RWPE1 (cell line): ENCODE measurements around the gene RNPS1.
"Not testable (repeated sequence)": the region's sequence is repeated elsewhere in the genome, so short reads cannot be mapped to it uniquely, and the experiment has no call there.

ENCODE experiments used
- CTCF ChIA-PET: fragments of 350-600 bp; sonication (Branson Sonifier 250); formaldehyde crosslinking; extraction: SDS; loops from one replicate; lab custom pipeline; 2021; lab: Yijun Ruan, JAX
- POLR2A ChIA-PET: fragments of 400-600 bp; formaldehyde crosslinking; extraction: SDS; loops from one replicate; lab custom pipeline; 2020; ENCODE audit warnings: antibody characterized with exemption; ENCODE audit not compliant: low non-redundant PET; lab: Yijun Ruan, JAX
- DNase-seq: peaks from one replicate; pipeline ENCODE4 v3.0.0; 2012; ENCODE audit warnings: low spot score
- H3K27ac ChIP-seq: fragments of 450-650 bp; 2 replicates; pipeline ENCODE4 v1.5.1; 2017
- CTCF ChIP-seq: fragments of 450-650 bp; conservative IDR thresholded peaks from 2 replicates; pipeline ENCODE4 v1.5.1; 2017; ENCODE audit warnings: low read depth, mild to moderate bottlenecking

RNPS1 gene

DNA sequence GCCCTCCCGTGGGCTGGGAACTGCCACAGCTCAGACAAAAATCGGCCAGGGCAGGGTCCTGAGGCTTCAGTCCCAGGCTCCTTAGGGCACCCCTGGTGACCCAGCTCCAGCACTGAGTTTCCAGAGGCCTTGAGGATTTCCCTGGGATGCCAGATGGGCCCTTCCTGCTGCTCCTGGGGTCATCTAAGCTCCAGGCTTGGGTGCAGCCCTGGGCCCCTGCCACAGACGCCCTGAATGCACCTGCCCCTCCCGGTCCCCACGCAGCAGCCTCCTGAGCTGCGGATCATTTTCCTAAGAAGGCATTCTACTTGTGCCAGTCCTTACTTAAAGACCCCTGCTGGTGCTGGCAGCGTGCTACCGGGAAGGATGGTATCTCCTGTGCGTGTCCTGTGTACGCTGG is 6.0 kb upstream of the RNPS1 start:
- POLR2A ChIA-PET, result no interaction called here
- peak overlapping the region; percentile 27 for H3K27ac ChIP-seq
- no peak for TF ChIP-seq CTCF
- no peak for DNase-seq
- CTCF ChIA-PET, result no interaction called here

DNA sequence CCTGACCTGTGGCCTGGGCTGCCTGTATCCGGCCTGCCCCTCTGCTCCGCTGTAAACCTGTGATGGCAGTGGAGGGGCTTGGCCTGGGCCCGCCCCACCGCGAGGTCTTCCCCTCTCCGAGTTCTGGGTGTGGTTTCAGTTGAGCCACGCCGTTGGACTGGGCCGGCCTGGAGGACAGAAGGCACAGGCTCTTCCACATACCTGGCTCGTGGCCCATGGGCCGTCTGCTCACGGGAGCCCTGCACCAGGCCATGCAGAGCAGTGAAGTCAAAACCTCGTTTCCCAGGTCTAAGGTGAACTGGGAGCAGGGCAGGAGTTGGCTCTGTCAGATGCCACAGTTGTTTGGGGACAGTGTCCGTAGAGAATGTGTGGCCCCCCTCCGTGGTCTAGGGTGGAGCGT is 5.6 kb upstream of the RNPS1 start:
- peak overlapping the region; percentile 27 for H3K27ac ChIP-seq
- ChIA-PET POLR2A (no interaction called here), CTCF (interaction anchor here (0.6 kb wide), 1 partner anchor 13 kb away, joined by 3 read pairs; no protein-coding TSS in a partner anchor)
- no peak for DNase-seq
- no peak for TF ChIP-seq CTCF

GRCh38 chr16:2271848-2272461 is 4.0 kb upstream of the RNPS1 start:
- TF ChIP-seq CTCF, result no peak
- POLR2A ChIA-PET, result no interaction called here
- CTCF ChIA-PET, result no interaction called here
- DNase-seq, result no peak
- peak overlapping the region; percentile 21; the same call in 1 of the 2 replicates for H3K27ac ChIP-seq

DNA sequence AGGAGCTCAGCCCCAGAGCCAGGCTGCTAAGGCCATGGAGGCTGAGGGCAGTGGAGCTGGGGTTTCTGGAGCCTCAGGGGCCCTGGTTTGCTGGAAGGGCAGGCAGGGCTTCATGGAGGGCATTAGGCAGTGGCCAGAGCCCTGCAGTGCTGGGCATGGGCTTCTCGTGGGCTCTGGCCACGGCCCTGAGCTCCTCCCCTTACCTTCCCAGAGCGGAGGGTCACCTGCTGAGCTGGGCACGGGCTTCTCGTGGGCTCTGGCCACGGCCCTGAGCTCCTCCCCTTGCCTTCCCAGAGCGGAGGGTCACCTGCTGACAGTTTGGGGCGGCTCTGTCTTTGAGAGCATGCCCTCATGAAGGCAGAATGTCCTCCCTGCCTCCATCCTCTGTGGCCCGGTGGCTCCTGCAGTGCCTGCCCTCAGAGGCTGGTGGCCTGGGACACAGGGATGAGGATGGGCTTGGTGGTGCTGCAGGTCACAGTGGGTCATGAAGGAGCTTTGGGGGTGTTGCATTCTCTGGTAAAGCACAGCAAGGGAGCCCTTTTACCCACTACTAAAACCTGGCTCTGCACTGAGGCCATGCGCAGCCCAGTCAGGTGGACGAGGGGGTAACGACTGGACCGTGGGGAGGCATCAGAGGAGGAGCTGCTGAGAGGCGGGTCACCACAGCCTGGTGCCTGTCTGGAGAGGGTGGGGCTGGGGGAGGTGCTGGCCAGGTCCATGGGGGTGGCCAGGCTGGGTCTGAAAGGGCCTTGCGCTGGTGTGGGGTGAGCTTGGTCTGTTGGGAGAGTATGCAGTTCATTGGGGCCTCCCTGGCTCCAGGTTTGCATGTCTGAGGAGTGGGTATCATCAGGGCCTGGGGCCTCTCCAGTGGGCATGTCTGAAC is 2.9 kb upstream of the RNPS1 start:
- H3K27ac ChIP-seq, result peak overlapping the region; percentile 14
- ChIA-PET CTCF (interaction anchor here (0.6 kb wide), 1 partner anchor 229 kb away, joined by 3 read pairs; no protein-coding TSS in a partner anchor), POLR2A (no interaction called here)
- no peak for DNase-seq
- TF ChIP-seq CTCF, result no peak

GRCh38 chr16:2270070-2270462 is 2.1 kb upstream of the RNPS1 start:
- ChIA-PET POLR2A (no interaction called here), CTCF (no interaction called here)
- no peak for TF ChIP-seq CTCF
- peak overlapping the region; percentile 97 for H3K27ac ChIP-seq
- DNase-seq, result no peak

- DNase-seq, CTCF ChIA-PET, POLR2A ChIA-PET: not testable (repeated sequence)
- H3K27ac ChIP-seq, result peak overlapping the region; percentile 97
Observed at GRCh38 chr16:2267505-2267912, 417 bp downstream of the RNPS1 start.

DNA sequence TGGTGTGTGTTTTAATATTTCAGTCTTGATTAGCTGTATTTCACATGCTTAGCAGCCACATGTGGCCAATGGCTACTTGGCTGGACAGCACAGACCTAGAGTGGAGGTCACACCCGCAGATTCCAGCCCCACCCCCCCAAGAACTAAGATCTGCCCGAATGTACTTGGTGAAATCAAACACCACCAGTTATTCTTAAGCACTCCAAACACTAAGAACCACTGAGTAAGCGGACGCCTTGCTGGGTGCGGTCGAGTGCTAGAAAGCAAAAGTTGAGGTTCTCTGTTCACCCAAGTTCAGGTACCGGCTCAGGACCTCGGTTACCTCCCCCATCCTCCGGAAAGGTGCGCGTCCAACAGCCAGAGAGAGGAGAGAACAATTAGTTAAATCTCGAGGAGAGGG is 1.0 kb downstream of the RNPS1 start:
- CTCF ChIA-PET, result not testable (repeated sequence)
- H3K27ac ChIP-seq, result peak overlapping the region; percentile 97
- DNase-seq, result peak; percentile 20
- POLR2A ChIA-PET, result interaction anchor here (0.7 kb wide), 1 partner anchor 15 kb away, joined by 3 read pairs; the partner anchor contains the start of gene ECI1

GRCh38 chr16:2263026-2263425 is 4.9 kb downstream of the RNPS1 start:
- POLR2A ChIA-PET, DNase-seq: not testable (repeated sequence)
- peak overlapping the region; percentile 52 for H3K27ac ChIP-seq
- CTCF ChIA-PET, result interaction anchor here (0.6 kb wide), 1 partner anchor 13 kb away, joined by 5 read pairs; no protein-coding TSS in a partner anchor
